Stimulated activated CD8-positive, alpha-beta memory T cell treated with anti-CD3 and anti-CD28 coated beads, Interleukin-12 subunit alpha, Interleukin-12 subunit beta, amount 100 ng/mL, for 24 hours (primary cell): ENCODE measurements around the gene CDT1.
"Not testable (repeated sequence)": the region's sequence is repeated elsewhere in the genome, so short reads cannot be mapped to it uniquely, and the experiment has no call there.

Experiments used
- DNase-seq: peaks from one replicate; pipeline ENCODE4 v3.0.0-alpha.2; 2020; ENCODE audit errors: extremely low read depth

The CDT1 gene

DNA sequence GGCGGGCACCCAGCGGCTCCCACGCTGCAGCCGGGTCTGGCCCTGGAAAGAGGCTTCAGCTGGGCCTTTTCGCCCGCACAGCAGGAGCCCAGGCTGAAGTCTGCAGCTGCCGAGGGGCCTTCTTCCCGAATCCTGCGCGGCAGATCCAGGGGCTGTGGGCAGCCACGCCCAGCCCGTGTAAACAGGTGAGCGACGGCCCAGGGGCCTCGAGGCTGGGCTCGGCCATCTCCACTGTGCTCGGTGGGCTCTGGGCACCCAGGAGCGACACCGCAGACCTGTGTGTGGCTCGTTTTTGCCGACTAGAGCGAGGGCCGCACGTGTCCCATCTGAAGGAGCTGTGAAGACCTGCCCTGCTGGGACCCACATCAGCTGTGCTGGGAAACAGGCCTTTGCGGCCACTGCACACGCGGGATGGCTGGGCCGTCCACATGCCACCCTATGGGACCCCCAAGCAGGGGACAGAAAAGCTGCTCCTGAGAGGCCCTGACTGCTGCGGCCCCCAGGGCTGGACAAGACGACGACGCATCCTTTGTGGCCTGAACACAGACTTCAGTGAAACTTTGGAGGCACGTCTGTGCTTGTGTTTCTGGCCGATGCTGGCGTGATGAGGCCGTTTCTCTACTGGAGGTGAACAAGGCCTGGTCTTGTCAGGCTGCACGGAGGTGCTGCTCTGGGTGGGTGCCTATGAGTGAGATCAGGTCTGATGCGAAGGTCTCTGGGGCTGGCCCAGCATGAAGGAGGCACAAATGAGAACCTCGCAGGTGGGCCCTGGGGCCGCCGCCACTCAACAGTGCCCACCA, 13.3 kb downstream of the CDT1 start:
- DNase-seq = no peak

- DNase-seq = no peak
Measured at GRCh38 chr16:88817785-88818574, 14.4 kb downstream of the CDT1 start.

- no peak for DNase-seq
Measured at GRCh38 chr16:88818575-88818874, 14.9 kb downstream of the CDT1 start.

- DNase-seq = no peak
Measured at GRCh38 chr16:88819126-88819525, 15.5 kb downstream of the CDT1 start.

- no peak for DNase-seq
Measured at GRCh38 chr16:88820385-88821025, 16.9 kb downstream of the CDT1 start.

DNA sequence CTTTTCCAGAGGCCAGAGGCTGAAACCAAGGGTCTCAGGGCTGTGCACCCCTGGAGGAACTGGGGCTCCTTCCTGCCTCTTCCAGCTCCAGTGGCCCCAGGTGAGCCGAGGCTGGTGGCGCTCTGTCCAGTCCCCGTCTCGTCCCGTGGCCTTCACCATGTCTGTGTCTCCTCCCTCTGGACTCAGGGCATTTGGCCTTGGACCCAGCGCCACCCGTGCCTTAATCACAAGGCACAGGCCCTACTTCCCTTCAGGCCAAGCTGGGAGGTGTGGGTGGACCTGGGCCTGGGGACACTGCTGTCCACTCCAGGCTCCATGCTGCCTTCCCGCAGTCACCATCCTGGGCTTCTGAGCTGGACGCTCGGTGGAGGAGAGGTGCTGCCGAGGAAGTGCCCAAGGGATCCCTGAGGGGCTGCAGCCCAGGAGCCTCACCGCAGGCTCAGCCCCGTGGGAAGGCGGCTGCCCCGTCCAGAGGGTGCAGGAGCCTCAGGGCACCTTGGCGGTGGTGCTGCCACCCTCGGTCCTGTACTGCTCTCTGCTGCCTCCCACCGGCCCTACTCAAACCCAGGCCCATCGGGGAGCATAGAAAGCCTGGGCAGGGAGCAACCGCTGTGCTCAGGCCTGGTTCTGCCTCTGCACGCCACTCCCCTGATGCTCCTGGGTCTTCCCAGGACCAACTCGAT, 17.7 kb downstream of the CDT1 start:
- DNase-seq = no peak

- DNase-seq = no peak
Measured at GRCh38 chr16:88822281-88823040, 18.9 kb downstream of the CDT1 start.

DNA sequence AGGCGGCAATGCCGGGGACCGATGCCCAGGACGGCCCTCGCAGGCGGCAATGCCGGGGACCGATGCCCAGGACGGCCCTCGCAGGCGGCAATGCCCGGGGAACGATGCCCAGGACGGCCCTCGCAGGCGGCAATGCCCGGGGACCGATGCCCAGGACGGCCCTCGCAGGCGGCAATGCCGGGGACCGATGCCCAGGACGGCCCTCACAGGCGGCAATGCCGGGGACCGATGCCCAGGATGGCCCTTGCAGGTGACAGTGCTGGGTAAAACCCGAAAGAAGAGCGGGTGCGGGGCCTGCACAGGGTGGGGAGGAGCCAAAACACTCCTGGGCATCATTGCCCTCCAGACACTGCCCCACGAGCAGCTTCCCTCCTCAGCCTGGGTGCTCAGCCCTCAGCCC, 20.1 kb downstream of the CDT1 start:
- not testable (repeated sequence) for DNase-seq

- DNase-seq = no peak
Measured at GRCh38 chr16:88824256-88825077, 20.9 kb downstream of the CDT1 start.

GRCh38 chr16:88825146-88825545, 21.6 kb downstream of the CDT1 start:
- no peak for DNase-seq

DNA sequence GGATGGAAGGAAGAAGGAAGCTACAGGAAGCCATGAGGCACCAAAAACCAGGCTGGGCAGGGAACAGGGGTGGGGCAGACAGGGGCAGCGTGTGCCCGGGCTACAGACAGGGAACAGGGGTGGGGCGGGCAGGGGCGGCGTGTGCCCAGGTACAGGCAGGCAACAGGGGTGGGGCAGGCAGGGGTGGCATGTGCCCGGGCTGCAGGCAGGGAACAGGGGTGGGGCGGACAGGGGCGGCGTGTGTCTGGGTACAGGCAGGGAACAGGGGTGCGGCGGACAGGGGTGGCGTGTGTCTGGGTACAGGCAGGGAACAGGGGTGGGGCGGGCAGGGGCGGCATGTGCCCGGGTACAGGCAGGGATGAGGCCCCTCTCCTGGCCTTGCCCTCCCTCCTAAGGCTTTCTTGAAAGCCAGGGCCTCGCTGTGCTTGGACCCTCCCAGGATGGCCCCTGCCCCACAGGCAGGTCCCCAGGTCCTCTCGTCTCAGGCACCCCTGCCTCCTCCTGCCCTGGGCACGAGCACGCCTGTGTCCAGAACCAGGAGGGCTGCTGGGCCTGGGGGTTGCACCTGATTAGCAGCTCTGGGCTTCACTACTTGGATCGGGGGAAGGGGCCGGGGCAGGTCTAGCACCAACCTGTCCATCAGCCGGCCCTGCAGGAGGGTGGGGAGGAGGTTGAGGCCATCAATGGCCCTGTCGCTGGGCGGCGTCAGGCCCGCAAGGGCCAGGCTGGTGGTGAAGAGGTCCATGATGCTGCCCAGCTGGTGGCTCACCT, 22.7 kb downstream of the CDT1 start:
- DNase-seq = no peak

DNA sequence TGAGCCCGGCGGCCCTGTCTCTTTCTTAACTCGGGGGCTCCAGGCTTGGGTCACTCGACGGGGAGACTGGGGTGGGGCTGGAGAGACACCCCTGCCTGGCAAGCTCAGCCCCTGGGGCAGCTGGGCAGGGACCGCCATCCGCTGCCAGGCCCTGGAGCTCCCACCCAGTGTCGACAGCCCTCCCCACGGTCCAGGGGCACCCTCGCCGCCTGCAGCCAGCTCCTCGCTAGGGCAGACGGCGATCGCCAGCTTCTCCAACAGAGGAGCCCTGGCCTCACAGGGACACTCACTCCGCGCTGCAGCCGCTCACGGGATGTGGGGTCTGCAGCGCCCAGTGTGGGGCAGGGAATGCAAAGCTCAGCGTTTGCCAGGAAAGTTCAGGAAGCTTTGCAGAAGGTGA, 24.1 kb downstream of the CDT1 start:
- DNase-seq = no peak

GRCh38 chr16:88828711-88829110, 25.1 kb downstream of the CDT1 start:
- no peak for DNase-seq

DNA sequence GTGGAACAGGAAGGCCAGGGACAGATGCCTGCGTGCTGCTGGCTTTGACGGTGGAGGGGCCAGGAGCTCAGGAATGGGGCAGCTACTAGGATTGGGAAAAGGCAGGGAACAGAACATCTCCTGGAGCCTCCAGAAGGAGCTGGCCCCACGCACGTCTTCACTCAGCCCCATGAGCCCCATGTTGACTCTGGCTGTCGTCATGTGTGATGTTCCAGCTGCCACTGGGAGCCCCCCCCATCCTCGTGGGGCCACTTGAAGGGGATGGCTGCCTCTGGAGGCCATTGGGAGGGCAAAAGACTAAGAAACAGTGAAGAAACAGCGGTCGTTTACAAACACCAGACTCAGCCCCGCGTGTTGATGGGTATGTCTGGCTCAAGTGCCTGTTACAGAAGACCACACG, 26.7 kb downstream of the CDT1 start:
- DNase-seq = no peak

GRCh38 chr16:88830783-88831182, 27.2 kb downstream of the CDT1 start:
- no peak for DNase-seq

DNA sequence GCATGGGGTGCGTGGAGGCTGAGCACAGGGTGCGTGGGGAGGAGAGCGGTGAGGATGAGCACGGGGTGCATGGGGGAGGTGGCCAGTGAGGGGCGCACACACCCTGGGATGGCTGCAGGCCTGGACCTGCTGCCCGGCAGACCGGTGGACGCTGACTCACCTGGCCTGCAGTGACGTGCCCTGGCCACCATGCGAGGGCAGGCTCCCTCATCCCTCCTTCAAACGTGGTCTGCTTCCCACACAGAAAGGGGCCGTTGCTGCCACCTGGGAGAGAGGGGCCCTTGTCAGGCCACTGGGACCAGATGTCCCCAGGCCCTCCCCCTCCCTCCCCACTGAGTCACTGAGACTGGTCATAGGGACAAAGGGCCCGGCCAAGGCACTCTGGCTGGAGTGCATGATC, 28.2 kb downstream of the CDT1 start:
- DNase-seq = no peak

GRCh38 chr16:88833086-88833485, 29.5 kb downstream of the CDT1 start:
- DNase-seq = no peak

GRCh38 chr16:88834670-88835069, 31.1 kb downstream of the CDT1 start:
- DNase-seq = no peak

DNA sequence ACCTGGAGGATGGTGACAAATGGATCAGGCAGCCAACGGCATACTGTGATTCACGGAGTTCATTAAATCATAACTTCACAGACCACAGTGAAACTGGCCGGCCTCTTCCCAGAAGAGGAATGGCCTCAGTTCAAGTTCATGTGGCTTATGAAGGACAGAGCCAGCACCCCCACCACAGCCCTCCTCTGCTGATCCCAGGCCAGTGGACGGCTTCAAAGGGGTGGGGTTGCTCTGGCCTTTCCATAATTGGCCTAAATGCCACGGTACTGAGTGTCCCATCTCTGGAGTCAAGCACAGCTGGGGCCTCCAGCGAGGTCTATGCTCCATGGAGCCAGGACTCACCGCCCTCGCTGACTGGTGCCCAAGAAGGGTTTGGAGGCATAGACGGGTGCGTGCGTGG, 31.8 kb downstream of the CDT1 start:
- DNase-seq = no peak

DNA sequence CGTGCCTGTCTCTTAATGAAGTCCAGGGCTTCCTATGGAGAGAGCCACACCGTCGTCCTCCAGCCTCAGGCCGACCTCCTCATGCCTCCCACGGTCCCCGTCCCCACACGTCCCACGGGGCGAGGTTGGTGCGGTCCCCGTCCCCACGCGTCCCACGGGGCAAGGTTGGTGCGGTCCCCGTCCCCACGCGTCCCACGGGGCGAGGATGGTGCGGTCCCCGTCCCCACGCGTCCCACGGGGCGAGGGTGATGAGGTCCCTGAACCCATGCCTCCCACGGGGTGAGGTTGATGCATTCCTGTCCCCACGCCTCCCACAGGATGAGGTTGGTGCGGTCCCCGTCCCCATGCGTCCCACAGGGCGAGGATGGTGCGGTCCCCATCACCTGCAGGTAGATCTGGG, 32.2 kb downstream of the CDT1 start:
- DNase-seq = no peak
